NCI-H82 (cell line): ENCODE measurements around the gene UCKL1.
A peak's percentile ranks its signal among the peaks of the same experiment; 100 is the strongest.
"Not testable (repeated sequence)": the region's sequence is repeated elsewhere in the genome, so short reads cannot be mapped to it uniquely, and the experiment has no call there.

Experiments
- DNase-seq: peaks from one replicate; lab custom pipeline; 2025; lab: John Stamatoyannopoulos, UW

UCKL1 gene

GRCh38 chr20:63972312-63973159 is 16.3 kb upstream of the UCKL1 start:
- no peak for DNase-seq

DNA sequence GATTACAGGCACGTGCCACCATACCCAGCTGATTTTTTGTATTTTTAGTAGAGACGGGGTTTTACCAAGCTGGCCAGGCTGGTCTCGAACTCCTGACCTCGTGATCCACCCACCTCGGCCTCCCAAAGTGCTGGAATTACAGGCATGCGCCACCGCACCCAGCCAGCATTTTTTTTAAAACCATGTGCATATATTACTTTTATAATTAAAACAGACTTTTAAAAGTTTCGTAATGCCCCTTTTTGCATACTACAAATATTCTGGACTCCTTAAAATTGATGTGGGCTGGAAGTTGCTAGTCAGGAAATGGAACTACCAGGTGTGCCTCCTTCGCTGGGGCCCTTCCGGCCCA is 15.7 kb upstream of the UCKL1 start:
- DNase-seq: not testable (repeated sequence)

DNA sequence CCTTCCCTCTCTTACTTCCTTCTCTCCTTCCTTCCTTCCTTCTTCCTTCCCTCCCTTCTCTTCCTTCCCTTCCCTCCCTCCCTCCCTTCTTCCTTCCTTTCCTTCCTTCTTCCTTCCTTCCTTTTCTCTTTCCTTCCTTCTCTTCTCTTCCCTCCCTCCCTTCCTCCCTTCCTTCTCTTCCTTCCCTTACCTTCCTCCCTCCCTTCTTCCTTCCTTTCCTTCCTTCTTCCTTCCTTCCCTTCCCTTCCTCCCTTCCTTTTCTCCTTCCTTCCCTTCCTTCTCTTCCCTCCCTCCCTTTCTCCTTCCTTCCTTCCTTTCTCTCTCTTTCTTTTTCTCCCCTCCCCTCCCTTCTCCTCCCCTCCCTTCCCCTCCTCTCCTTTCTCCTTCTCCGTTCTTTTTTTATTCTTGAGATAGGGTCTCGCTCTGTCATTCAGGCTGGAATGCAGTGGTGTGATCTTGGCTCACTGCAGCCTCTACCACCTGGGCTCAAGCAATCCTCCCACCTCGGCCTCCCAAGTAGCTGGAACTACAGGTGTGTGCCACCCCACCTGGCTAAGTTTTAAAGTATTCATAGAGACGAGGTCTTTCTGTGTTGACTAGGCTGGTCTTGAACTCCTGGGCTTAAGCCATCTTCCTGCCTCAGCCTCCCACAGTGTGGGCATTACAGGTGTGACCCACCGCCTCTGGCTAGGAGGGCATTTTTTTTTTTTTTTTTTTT is 14.7 kb upstream of the UCKL1 start:
- DNase-seq: no peak

DNA sequence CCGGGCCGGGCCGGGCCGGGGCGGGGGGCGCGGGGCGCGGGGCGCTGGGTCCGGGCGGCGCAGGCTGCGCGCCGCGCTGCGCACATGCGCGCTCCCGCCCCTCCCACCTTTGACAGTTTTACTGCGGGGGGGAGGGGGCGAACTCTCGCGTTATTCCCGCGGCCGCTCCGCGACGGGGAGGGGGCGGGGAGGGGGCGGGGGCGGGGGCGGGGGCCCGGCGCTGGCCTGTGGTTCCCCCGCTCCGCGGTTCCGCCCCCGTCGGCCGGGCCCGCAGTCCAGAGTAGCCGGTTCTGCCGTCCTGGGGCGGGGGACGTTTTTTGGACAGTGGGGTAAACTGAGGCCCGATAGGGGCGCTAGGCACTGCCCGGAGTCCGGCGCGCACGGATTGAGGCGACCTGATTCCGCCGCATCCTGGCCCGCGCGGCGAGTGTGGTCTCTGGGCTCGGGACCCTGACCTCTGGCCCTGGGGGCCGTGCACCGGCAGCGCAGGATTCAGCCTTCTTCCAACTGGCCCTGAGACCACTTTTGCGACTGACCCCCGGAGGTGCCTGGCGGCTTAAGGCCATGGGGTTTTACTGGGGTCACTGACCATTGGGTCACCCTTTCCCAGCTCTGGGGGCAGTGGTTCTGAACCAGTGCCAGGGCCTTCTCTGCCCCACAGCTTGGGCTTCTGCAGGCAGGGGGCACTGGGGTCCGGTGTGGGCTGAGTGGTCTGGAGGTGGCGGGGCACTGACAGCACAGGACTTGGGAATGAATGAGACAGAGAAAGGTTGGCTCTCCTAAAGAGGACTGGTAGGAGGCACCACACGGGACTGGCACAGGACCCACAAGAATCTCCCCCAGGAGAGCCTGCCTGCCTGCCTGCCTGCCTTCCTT is 13.9 kb upstream of the UCKL1 start, which contains the start of gene ZNF512B:
Gene ZNF512B (minus strand): TSS at position 93 of the 876 bp plus-strand sequence. CDS start 1,980 bp downstream, outside the sequence.
- peak; percentile 84 for DNase-seq

GRCh38 chr20:63968928-63969760 is 12.9 kb upstream of the UCKL1 start:
- no peak for DNase-seq

- DNase-seq: no peak
Observed at GRCh38 chr20:63968136-63968927, 12.1 kb upstream of the UCKL1 start.

GRCh38 chr20:63967330-63968135 is 11.3 kb upstream of the UCKL1 start:
- no peak for DNase-seq

GRCh38 chr20:63966944-63967322 is 10.7 kb upstream of the UCKL1 start:
- DNase-seq: no peak

- DNase-seq: no peak
Observed at GRCh38 chr20:63966172-63966943, 10.1 kb upstream of the UCKL1 start.

DNA sequence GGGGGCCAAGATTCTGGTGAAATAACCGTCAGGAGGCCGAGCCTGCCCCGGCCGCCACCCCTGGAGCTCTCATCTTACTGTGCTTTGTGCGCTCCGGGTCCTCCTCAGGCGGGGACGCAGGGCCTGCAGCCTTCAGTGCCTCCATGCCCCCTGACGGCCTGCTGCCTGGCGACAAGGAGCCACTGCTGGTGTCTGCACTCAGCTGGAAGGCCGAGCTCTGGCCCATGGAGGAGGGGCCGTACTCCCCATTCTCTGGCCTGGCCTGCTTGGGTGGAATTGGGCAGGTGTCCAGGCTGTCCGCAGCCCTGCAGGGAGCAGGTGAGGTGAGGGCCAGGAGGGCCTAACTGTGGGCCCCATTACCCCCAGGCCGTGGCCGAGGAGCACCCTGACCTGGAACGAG is 8.2 kb upstream of the UCKL1 start:
- no peak for DNase-seq

DNA sequence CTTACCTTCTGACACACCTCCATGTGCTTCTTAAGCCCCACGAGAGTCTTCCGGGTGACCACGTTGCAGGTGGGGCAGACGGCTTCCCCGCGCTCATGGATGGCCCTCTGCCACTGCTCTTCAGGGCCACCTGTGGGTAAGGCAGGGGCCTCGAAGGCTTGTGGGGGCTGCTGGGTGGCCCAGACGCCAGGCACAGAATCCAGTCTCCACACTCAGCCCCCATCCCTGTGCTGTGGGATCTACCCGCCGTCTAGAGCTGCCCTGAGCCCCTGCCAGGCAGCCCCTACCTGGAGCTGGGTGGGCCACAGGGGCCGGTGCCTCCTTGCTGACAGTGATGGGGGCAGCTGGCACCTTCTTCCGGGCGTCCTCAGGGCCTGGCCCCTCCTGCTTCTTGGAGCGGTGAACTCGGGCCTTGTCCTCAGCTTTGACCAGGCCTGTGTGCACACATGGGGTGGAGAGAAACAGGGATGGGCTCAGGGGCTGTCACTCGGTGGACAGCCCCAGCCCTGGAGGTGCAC is 7.6 kb upstream of the UCKL1 start:
- no peak for DNase-seq

- no peak for DNase-seq
Observed at GRCh38 chr20:63963348-63963741, 7.1 kb upstream of the UCKL1 start.

DNA sequence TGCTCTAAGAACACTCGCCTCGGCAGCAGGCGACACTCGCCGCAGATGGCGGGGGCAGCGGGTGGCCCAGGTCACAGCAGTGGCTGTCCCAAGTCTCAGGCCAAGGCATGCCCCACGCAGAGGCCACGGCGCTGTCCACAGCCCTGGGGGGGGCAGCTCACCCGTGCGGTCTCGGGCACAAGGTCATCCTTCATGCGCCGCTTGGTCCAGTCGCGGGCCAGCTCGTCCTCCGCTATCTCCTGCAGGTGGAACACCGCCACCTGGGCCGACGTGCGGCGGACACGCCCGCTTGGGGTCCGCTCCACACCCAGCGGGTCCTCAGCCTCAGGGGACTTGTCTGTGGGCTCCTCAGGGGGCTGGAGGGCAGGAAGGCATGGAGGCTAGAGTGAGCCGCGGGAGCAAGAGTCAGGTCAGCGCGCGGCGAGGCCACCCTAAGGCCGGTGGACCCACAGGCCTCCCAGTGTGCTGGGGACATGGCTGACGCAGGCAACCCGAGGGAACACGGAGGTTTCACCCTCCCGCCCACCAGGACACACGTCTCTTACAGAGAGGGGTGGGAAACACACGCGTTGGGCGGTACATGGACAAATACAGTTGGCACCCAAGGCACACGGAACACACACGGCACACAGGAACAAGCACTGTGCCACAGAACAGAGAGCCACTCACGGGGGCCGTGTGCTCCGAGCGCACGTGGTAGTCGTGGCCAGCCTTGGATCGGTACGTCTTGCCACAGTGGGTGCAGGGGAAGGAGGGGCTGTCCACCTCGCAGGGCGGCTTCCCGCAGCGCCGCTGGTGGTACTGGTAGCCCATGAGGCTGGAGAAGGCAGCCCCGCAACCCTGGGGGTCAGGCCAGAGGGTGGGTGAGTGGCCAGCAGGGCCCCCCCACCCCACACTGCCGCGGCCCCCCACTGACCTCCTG is 6.5 kb upstream of the UCKL1 start:
- no peak for DNase-seq

- DNase-seq: no peak
Observed at GRCh38 chr20:63961664-63962425, 5.6 kb upstream of the UCKL1 start.

- DNase-seq: not testable (repeated sequence)
Observed at GRCh38 chr20:63960654-63961621, 4.7 kb upstream of the UCKL1 start.

- no peak for DNase-seq
Observed at GRCh38 chr20:63959699-63960075, 3.5 kb upstream of the UCKL1 start.
